OCI-LY3 (cell line): ENCODE results near the gene TGFBR3L.

ENCODE experiments used
- CTCF ChIP-seq: fragments of 200-600, 300-600 bp; sonication (generic); IDR thresholded peaks from 2 replicates; pipeline ENCODE4 v1.5.1; 2014; ENCODE audit warnings: antibody characterized with exemption, low read length, low read depth
- EZH2phosphoT487 ChIP-seq: fragments of 200-600 bp; shearing (Covaris generic); IDR thresholded peaks from 2 replicates; pipeline ENCODE4 v1.6.1; 2018; ENCODE audit warnings: antibody characterized with exemption, mixed run types, low read depth

- no peak for TF ChIP-seq EZH2phosphoT487
- no peak for TF ChIP-seq CTCF
Measured at GRCh38 chr19:7873304-7874075, 41.1 kb upstream of the TGFBR3L start.
